ENCODE results near the gene ARSG.

DNA sequence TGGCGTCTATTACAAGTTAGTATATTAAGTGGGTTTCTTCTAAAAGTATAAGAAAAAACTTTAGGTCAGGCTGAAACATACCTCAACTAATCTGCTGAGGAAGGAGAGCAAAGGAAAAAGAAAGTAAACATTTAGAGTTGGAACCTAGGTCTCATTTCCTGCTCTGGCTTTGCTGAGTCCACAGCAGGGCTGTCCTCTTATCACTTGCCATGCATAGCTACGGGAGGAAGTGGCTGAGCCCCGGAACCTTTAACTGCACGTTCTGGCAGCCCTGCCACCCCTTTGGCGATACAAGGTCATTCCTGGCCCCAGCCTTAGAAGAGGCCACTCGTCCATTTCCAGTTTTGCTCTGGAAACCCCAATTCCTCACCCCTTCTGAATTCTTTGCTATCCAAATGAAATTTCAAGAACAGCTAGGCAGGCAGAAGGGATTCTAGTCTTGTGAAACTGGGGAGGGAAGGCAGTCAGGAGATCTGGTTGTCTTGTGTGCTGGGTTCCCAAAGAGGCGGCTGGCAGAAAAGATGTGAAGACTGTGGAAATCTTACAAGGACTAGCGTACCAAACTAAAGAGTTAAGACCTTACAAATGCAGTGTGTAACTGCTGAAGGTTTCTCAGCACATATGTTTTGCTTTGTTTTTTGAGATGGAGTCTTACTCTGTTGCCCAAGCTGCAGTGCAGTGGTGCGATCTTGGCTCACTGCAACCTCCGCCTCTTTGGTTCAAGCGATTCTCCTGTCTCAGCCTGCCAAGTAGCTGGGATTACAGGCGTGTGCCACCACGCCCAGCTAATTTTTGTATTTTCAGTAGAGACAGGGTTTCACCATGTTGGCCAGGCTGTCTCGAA, 146.9 kb downstream of the ARSG start:
- TF ChIP-seq, protein P1, sequence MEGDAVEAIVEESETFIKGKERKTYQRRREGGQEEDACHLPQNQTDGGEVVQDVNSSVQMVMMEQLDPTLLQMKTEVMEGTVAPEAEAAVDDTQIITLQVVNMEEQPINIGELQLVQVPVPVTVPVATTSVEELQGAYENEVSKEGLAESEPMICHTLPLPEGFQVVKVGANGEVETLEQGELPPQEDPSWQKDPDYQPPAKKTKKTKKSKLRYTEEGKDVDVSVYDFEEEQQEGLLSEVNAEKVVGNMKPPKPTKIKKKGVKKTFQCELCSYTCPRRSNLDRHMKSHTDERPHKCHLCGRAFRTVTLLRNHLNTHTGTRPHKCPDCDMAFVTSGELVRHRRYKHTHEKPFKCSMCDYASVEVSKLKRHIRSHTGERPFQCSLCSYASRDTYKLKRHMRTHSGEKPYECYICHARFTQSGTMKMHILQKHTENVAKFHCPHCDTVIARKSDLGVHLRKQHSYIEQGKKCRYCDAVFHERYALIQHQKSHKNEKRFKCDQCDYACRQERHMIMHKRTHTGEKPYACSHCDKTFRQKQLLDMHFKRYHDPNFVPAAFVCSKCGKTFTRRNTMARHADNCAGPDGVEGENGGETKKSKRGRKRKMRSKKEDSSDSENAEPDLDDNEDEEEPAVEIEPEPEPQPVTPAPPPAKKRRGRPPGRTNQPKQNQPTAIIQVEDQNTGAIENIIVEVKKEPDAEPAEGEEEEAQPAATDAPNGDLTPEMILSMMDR (conservative IDR thresholded peaks at IDR 0.05; ENCODE audit: low read depth, low read length) = no peak
- TF ChIP-seq MAZ (IDR thresholded peaks at IDR 0.05; ENCODE audit: borderline replicate concordance, low read depth, low read length) (no peak), SMC3 (IDR thresholded peaks at IDR 0.05; ENCODE audit: low read depth, low read length) (no peak), POLR2A (IDR thresholded peaks at IDR 0.05; ENCODE audit: low read depth, low read length) (no peak), BHLHE40 (IDR thresholded peaks at IDR 0.05; ENCODE audit: low read depth, low read length) (no peak), MAFK (IDR thresholded peaks at IDR 0.05; ENCODE audit: low read depth, low read length) (no peak), CHD1 (IDR thresholded peaks at IDR 0.05; ENCODE audit: low read depth, low read length) (no peak)

Measured in IMR-90 (cell line).